IPS DF 6.9 (cell line): ENCODE measurements around the gene EIF2B5.
"Not testable (repeated sequence)": the region's sequence is repeated elsewhere in the genome, so short reads cannot be mapped to it uniquely, and the experiment has no call there.

Experiments used
- DNase-seq: peaks from one replicate; pipeline ENCODE4 v3.0.0-alpha.2; 2013; ENCODE audit warnings: low read depth, low spot score
- H3K27ac ChIP-seq: one replicate; pipeline ENCODE4 v1.5.1; 2013; ENCODE audit warnings: low read length, control low read depth
- H3K27me3 ChIP-seq: 2 replicates; pipeline ENCODE4 v1.6.1; 2013; ENCODE audit warnings: mild to moderate bottlenecking, low read length; ENCODE audit not compliant: control insufficient read depth, insufficient read depth
- H3K36me3 ChIP-seq: 2 replicates; pipeline ENCODE4 v1.6.1; 2013; ENCODE audit warnings: low read length; ENCODE audit not compliant: control insufficient read depth, insufficient read depth
- H3K4me1 ChIP-seq: 2 replicates; pipeline ENCODE4 v1.6.1; 2013; ENCODE audit warnings: low read length; ENCODE audit not compliant: control insufficient read depth, insufficient read depth
- H3K4me3 ChIP-seq: 2 replicates; pipeline ENCODE4 v1.5.1; 2013; ENCODE audit warnings: mild to moderate bottlenecking, low read length
- H3K9me3 ChIP-seq: 2 replicates; pipeline ENCODE4 v1.6.1; 2013; ENCODE audit warnings: low read length, inconsistent platforms; ENCODE audit not compliant: control insufficient read depth, insufficient read depth
- WGBS: extraction: QIAGEN DNeasy Blood & Tissue Kit; methylation state at CpG from one replicate; pipeline ENCODE4 v1.1.7; 2013; ENCODE audit warnings: mixed read lengths, missing lambda C conversion rate; ENCODE audit not compliant: insufficient read length, insufficient coverage; 5-methylcytosine and 5-hydroxymethylcytosine counted together

Gene EIF2B5

GRCh38 chr3:184160456-184160855, 25.3 kb downstream of the EIF2B5 start:
- Histone ChIP-seq H3K27me3 (no peaks in the 10 kb centered on the region), H3K9me3 (no peaks in the 10 kb centered on the region), H3K4me1 (peaks cover 2% of the 10 kb centered on the region; the same call in 1 of the 2 replicates), H3K36me3 (peaks cover 18% of the 10 kb centered on the region), H3K27ac (no peak overlapping the region), H3K4me3 (no peak overlapping the region)
- DNase-seq: no peak
- no CpG with 5 or more reads among the region's 2 CpGs for WGBS

GRCh38 chr3:184162571-184163070, 27.5 kb downstream of the EIF2B5 start:
- WGBS: no CpG with 5 or more reads among the region's 8 CpGs
- H3K4me1 ChIP-seq, DNase-seq: not testable (repeated sequence)

GRCh38 chr3:184164648-184165330, 29.6 kb downstream of the EIF2B5 start:
- no peak overlapping the region for H3K27ac ChIP-seq
- H3K4me1 ChIP-seq: no peaks in the 10 kb centered on the region
- H3K4me3 ChIP-seq: no peak overlapping the region
- DNase-seq: no peak
- WGBS: no CpG with 5 or more reads among the region's 16 CpGs
- peaks cover 43% of the 10 kb centered on the region for H3K36me3 ChIP-seq
- no peaks in the 10 kb centered on the region for H3K9me3 ChIP-seq
- H3K27me3 ChIP-seq: no peaks in the 10 kb centered on the region

More at GRCh38 chr3:184162571-184163070, 27.5 kb downstream of the EIF2B5 start:
- H3K4me3 ChIP-seq, H3K27ac ChIP-seq, H3K27me3 ChIP-seq, H3K9me3 ChIP-seq: not testable (repeated sequence)
- H3K36me3 ChIP-seq: peaks cover 33% of the 10 kb centered on the region

- no peaks in the 10 kb centered on the region for H3K27me3 ChIP-seq
- peaks cover 50% of the 10 kb centered on the region for H3K36me3 ChIP-seq
- no peak overlapping the region for H3K4me3 ChIP-seq
- H3K4me1 ChIP-seq: no peaks in the 10 kb centered on the region
- no CpG with 5 or more reads among the region's 3 CpGs for WGBS
- no peaks in the 10 kb centered on the region for H3K9me3 ChIP-seq
- no peak for DNase-seq
- no peak overlapping the region for H3K27ac ChIP-seq
Observed at GRCh38 chr3:184165543-184165942, 30.4 kb downstream of the EIF2B5 start.

GRCh38 chr3:184166671-184167070, 31.5 kb downstream of the EIF2B5 start:
- no peaks in the 10 kb centered on the region for H3K27me3 ChIP-seq
- no peak overlapping the region for H3K4me3 ChIP-seq
- H3K36me3 ChIP-seq: peaks cover 57% of the 10 kb centered on the region
- DNase-seq: no peak
- H3K9me3 ChIP-seq: no peaks in the 10 kb centered on the region
- no CpG with 5 or more reads among the region's 6 CpGs for WGBS
- H3K27ac ChIP-seq: no peak overlapping the region
- H3K4me1 ChIP-seq: no peaks in the 10 kb centered on the region

- Histone ChIP-seq H3K9me3 (no peaks in the 10 kb centered on the region), H3K4me1 (no peaks in the 10 kb centered on the region), H3K36me3 (peaks cover 57% of the 10 kb centered on the region), H3K27ac (no peak overlapping the region), H3K27me3 (no peaks in the 10 kb centered on the region), H3K4me3 (no peak overlapping the region)
- WGBS: no CpG with 5 or more reads among the region's 8 CpGs
- DNase-seq: no peak
Observed at GRCh38 chr3:184167786-184168185, 32.6 kb downstream of the EIF2B5 start.

- Histone ChIP-seq H3K36me3 (peaks cover 57% of the 10 kb centered on the region), H3K27me3 (no peaks in the 10 kb centered on the region), H3K9me3 (no peaks in the 10 kb centered on the region), H3K4me1 (no peaks in the 10 kb centered on the region), H3K27ac (no peak overlapping the region), H3K4me3 (no peak overlapping the region)
- WGBS: no CpG with 5 or more reads among the region's 9 CpGs
- DNase-seq: no peak
Observed at GRCh38 chr3:184168363-184169120, 33.4 kb downstream of the EIF2B5 start.

- no CpG with 5 or more reads among the region's 66 CpGs for WGBS
- Histone ChIP-seq H3K4me1 (no peaks in the 10 kb centered on the region), H3K36me3 (peaks cover 42% of the 10 kb centered on the region), H3K27me3 (no peaks in the 10 kb centered on the region), H3K9me3 (no peaks in the 10 kb centered on the region), H3K4me3 (no peak overlapping the region), H3K27ac (no peak overlapping the region)
- DNase-seq: no peak
Observed at GRCh38 chr3:184169896-184170875, 35.0 kb downstream of the EIF2B5 start.

GRCh38 chr3:184171562-184171961, 36.4 kb downstream of the EIF2B5 start:
- WGBS: no CpG with 5 or more reads among the region's 9 CpGs
- Histone ChIP-seq H3K4me3 (no peak overlapping the region), H3K4me1 (no peaks in the 10 kb centered on the region), H3K27me3 (no peaks in the 10 kb centered on the region), H3K36me3 (peaks cover 31% of the 10 kb centered on the region), H3K9me3 (no peaks in the 10 kb centered on the region), H3K27ac (no peak overlapping the region)
- DNase-seq: no peak
